IMR-90 (cell line): ENCODE results near the gene AP1S1. TPM values are rescaled to one million over a fixed set of nuclear protein-coding genes. Genes with fewer than 3 reads are reported as not detected.

Source experiments
- ATAC-seq: fragments of 200-7000 bp; cut with Tn5 transposase; 2 replicates; pipeline ENCODE4 v1.9.1; 2020; ENCODE audit warnings: low read depth, mild to moderate bottlenecking, moderate library complexity
- BruUV-seq: library from RNA; stranded (reverse); fragments of 400-500 nt; replicated peaks from 2 replicates; lab custom pipeline; 2021; lab: Mats Ljungman, UMichigan
- CTCF ChIA-PET: fragments of 300-600 bp; formaldehyde crosslinking; extraction: SDS; loops from one replicate; lab custom pipeline; 2021; ENCODE audit warnings: antibody characterized with exemption; lab: Yijun Ruan, JAX
- POLR2A ChIA-PET: fragments of 300-600 bp; sonication (Branson Sonifier 250); formaldehyde crosslinking; loops from one replicate; lab custom pipeline; 2022; ENCODE audit warnings: antibody characterized with exemption; ENCODE audit not compliant: unreplicated experiment; lab: Charles Lee
- DNase-seq: peaks from one replicate; pipeline ENCODE4 v3.0.0; 2013
- H2AFZ ChIP-seq: replicated peaks from 2 replicates; pipeline ENCODE3; 2013; ENCODE audit warnings: low read length, mild to moderate bottlenecking; ENCODE audit not compliant: poor library complexity
- H2AK5ac ChIP-seq: 2 replicates; pipeline ENCODE4 v1.6.1; 2013; ENCODE audit warnings: low read depth, low read length, inconsistent platforms
- H2AK9ac ChIP-seq: replicated peaks from 2 replicates; pipeline ENCODE3; 2013; ENCODE audit warnings: mild to moderate bottlenecking, low read depth, low read length, moderate library complexity; ENCODE audit not compliant: poor library complexity
- H2BK120ac ChIP-seq: 2 replicates; pipeline ENCODE4 v1.6.1; 2013; ENCODE audit warnings: low read depth, low read length, inconsistent platforms
- H2BK15ac ChIP-seq: 3 replicates; pipeline ENCODE4 v1.6.1; 2013; ENCODE audit warnings: low read depth, low read length, inconsistent platforms
- H2BK20ac ChIP-seq: 2 replicates; pipeline ENCODE4 v1.6.1; 2013; ENCODE audit warnings: low read depth, mild to moderate bottlenecking, inconsistent platforms, low read length, moderate library complexity
- H2BK5ac ChIP-seq: 2 replicates; pipeline ENCODE4 v1.6.1; 2013; ENCODE audit warnings: mild to moderate bottlenecking, low read depth, low read length, inconsistent platforms; ENCODE audit not compliant: poor library complexity, severe bottlenecking
- H3K14ac ChIP-seq: replicated peaks from 2 replicates; pipeline ENCODE4 v1.6.1; 2013; ENCODE audit warnings: low read depth, low read length, inconsistent platforms
- H3K18ac ChIP-seq: 2 replicates; pipeline ENCODE4 v1.6.1; 2013; ENCODE audit warnings: low read depth, low read length, control low read depth
- H3K23ac ChIP-seq: 2 replicates; pipeline ENCODE4 v1.6.1; 2013; ENCODE audit warnings: low read depth, low read length, inconsistent platforms
- H3K27ac ChIP-seq: 2 replicates; pipeline ENCODE4 v1.5.1; 2013; ENCODE audit warnings: mild to moderate bottlenecking, control low read depth, low read length; ENCODE audit not compliant: insufficient read depth
- H3K27me3 ChIP-seq: 2 replicates; pipeline ENCODE4 v1.6.1; 2013; ENCODE audit warnings: low read length; ENCODE audit not compliant: control insufficient read depth, insufficient read depth
- H3K36me3 ChIP-seq: 2 replicates; pipeline ENCODE4 v1.6.1; 2013; ENCODE audit warnings: low read length, mixed read lengths; ENCODE audit not compliant: control insufficient read depth, insufficient read depth
- H3K4ac ChIP-seq: 2 replicates; pipeline ENCODE4 v1.6.1; 2013; ENCODE audit warnings: low read depth, low read length, inconsistent platforms
- H3K4me1 ChIP-seq: 2 replicates; pipeline ENCODE4 v1.6.1; 2013; ENCODE audit warnings: low read length, mixed read lengths; ENCODE audit not compliant: control insufficient read depth, insufficient read depth
- H3K4me2 ChIP-seq: 2 replicates; pipeline ENCODE4 v1.6.1; 2013; ENCODE audit warnings: low read depth, mild to moderate bottlenecking, control low read depth, low read length, moderate library complexity
- H3K4me3 ChIP-seq: 2 replicates; pipeline ENCODE4 v1.5.1; 2013; ENCODE audit warnings: low read depth, mild to moderate bottlenecking, control low read depth, low read length, moderate library complexity; ENCODE audit not compliant: insufficient read depth
- H3K56ac ChIP-seq: 2 replicates; pipeline ENCODE4 v1.6.1; 2013; ENCODE audit warnings: low read length, inconsistent platforms; ENCODE audit not compliant: insufficient read depth; ENCODE audit errors: extremely low read depth
- H3K79me1 ChIP-seq, 2 experiments: 2 replicates each; pipeline ENCODE4 v1.6.1; 2013; ENCODE audit warnings: low read length in 2 of 2, inconsistent platforms in 1 of 2, low read depth in 1 of 2
- H3K9ac ChIP-seq: 2 replicates; pipeline ENCODE4 v1.6.1; 2013; ENCODE audit warnings: low read depth, low read length, control low read depth
- H3K9me1 ChIP-seq: 2 replicates; pipeline ENCODE4 v1.6.1; 2013; ENCODE audit warnings: low read length, inconsistent platforms; ENCODE audit not compliant: insufficient read depth
- H3K9me3 ChIP-seq: 2 replicates; pipeline ENCODE4 v1.6.1; 2013; ENCODE audit warnings: low read length; ENCODE audit not compliant: control insufficient read depth, insufficient read depth
- H4K20me1 ChIP-seq: 2 replicates; pipeline ENCODE4 v1.6.1; 2013; ENCODE audit warnings: low read length, inconsistent platforms; ENCODE audit not compliant: insufficient read depth
- H4K5ac ChIP-seq: 2 replicates; pipeline ENCODE4 v1.6.1; 2013; ENCODE audit warnings: mild to moderate bottlenecking, low read depth, low read length, control low read depth
- H4K8ac ChIP-seq, 2 experiments: 2 replicates each; pipeline ENCODE4 v1.6.1; 2013; ENCODE audit warnings: low read depth in 2 of 2, low read length in 2 of 2, control low read depth in 1 of 2, inconsistent platforms in 1 of 2
- H4K91ac ChIP-seq: 2 replicates; pipeline ENCODE4 v1.6.1; 2013; ENCODE audit warnings: low read depth, low read length, inconsistent platforms; ENCODE audit not compliant: insufficient read depth
- CHD1 ChIP-seq: IDR thresholded peaks from 2 replicates; pipeline ENCODE4 v1.6.1; 2012; ENCODE audit warnings: low read depth, low read length, improper control_type of control experiment
- MAZ ChIP-seq: IDR thresholded peaks from 2 replicates; pipeline ENCODE4 v1.6.1; 2012; ENCODE audit warnings: low read depth, mild to moderate bottlenecking, low read length, improper control_type of control experiment, moderate library complexity, borderline replicate concordance
- POLR2A ChIP-seq: IDR thresholded peaks from 2 replicates; pipeline ENCODE4 v1.6.1; 2012; ENCODE audit warnings: mild to moderate bottlenecking, low read depth, low read length
- WGBS, 2 experiments: methylation state at CpG; one replicate each; pipeline versions ENCODE4 v1.1.5 to v1.1.7; 2013; ENCODE audit warnings: missing lambda C conversion rate in 2 of 2; ENCODE audit not compliant: insufficient read length in 1 of 2; ENCODE audit errors: extremely low coverage in 2 of 2; 5-methylcytosine and 5-hydroxymethylcytosine counted together
- dilution Hi-C: fragments of 300-500 bp; cut with HindIII; formaldehyde crosslinking; loops from one replicate; pipeline ENCODE4 v1.14.3; 2018; ENCODE audit warnings: low sequenced_read_pairs; ENCODE audit not compliant: unreplicated experiment
- in situ Hi-C: fragments of 300-500 bp; cut with MboI; formaldehyde crosslinking; loops from 3 replicates; pipeline ENCODE4 v1.14.3; 2019; ENCODE audit warnings: low sequenced_read_pairs, inconsistent platforms, mixed read lengths
- intact Hi-C: fragments of 100-400 bp; cut with micrococcal nuclease; formaldehyde crosslinking; loops from 2 replicates; pipeline ENCODE4 v1.10.0; 2022
- polyA plus RNA-seq, 3 experiments: library from polyadenylated mRNA; depleted of rRNA; stranded (reverse); fragments of >200 nt; gene quantifications; 2 replicates each; pipeline ENCODE4 v1.2.3, GENCODE V29; 2012; ENCODE audit warnings: low replicate concordance in 1 of 3
- total RNA-seq: library from RNA; depleted of rRNA; stranded (reverse); fragments of >200 nt; gene quantifications from 2 replicates; pipeline ENCODE4 v1.2.3, GENCODE V29; 2012
- TF ChIP-seq, protein P1 (sequence below): fragments of 150-350 bp; IDR thresholded peaks from 2 replicates; pipeline ENCODE4 v1.6.1; 2017; ENCODE audit warnings: mild to moderate bottlenecking, antibody characterized with exemption, low read length, low read depth

The AP1S1 gene
- total and polyA plus RNA-seq, 2 of the 4 experiments (the other 2 are of a cell fraction), result 187 to 295 TPM

DNA sequence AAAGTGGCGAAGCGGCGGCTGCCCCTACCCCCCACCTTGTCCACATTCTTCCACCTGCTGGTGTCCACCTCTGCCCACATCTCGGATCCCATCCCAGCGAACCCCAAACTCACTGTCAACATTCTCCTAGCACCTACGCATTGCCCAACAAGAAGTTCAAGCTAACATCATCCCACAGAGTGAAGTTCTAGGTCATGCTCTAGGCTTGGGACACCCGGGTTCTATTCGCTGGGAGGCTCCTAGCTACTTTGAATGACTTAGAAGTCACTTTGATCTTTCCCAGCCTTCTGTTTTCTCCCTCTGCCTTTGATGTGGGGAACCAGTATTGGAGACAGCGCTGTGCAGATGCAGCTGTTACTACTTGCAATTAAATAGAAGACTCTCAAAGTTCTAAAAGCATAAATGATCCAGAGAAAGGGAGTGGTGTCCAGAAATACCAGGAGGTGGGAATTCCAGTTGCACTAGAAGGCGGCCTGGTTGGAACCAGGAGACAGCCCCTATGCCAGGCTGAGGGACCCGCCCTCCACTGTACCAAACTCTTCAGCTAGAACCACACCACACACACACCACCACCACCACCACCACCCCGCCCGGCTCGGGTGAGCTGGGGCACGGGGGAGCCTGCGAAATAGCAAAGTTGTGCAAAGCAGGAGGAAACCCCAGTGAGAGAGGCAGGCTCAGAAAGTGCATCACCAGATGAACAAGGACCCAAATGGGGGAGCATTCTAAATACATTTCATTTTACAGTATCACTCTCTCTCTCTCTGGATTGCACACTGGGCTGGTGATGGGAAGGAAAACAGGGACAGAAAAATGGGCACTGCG lies 16.6 kb downstream of the AP1S1 start:
- H4K5ac ChIP-seq, result no peak overlapping the region
- ChIA-PET CTCF (interaction anchor here (0.6 to 1.9 kb wide), 3 partner anchors 22 to 1164 kb away, joined by 3 to 6 read pairs (median 3); no protein-coding TSS in a partner anchor), POLR2A (no interaction called here)
- peaks cover 73% of the 10 kb centered on the region for H3K27me3 ChIP-seq
- H2AFZ ChIP-seq, result no peak overlapping the region
- H3K14ac ChIP-seq, result no peak overlapping the region
- peaks cover 14% of the 10 kb centered on the region for H3K9me1 ChIP-seq
- no peak overlapping the region for H3K9ac ChIP-seq
- H3K4me1 ChIP-seq, result peaks cover 18% of the 10 kb centered on the region
- no peak overlapping the region for H2AK5ac ChIP-seq
- H3K4me2 ChIP-seq, result no peak overlapping the region
- no peak overlapping the region for H2BK15ac ChIP-seq
- H2BK5ac ChIP-seq, result no peak overlapping the region
- DNase-seq, result no peak
- dilution Hi-C loops, result no loop called here
- WGBS, 2 experiments, result 0% methylated on average over 6 of the region's 17 CpGs; no CpG with 5 or more reads in 1 of the 2 experiments
- H3K4me3 ChIP-seq, result no peak overlapping the region
- no peak overlapping the region for H2BK20ac ChIP-seq
- H3K4ac ChIP-seq, result no peak overlapping the region
- no TSS peak for BruUV-seq
- no peak overlapping the region for H3K18ac ChIP-seq
- H2BK120ac ChIP-seq, result no peak overlapping the region
- H3K9me3 ChIP-seq, result peaks cover 2% of the 10 kb centered on the region; the same call in 1 of the 2 replicates
- ATAC-seq, result no peak
- intact Hi-C loops, result no loop called here
- H2AK9ac ChIP-seq, result no peak overlapping the region
- TF ChIP-seq CHD1 (no peak), MAZ (no peak), POLR2A (no peak)
- TF ChIP-seq, protein P1, sequence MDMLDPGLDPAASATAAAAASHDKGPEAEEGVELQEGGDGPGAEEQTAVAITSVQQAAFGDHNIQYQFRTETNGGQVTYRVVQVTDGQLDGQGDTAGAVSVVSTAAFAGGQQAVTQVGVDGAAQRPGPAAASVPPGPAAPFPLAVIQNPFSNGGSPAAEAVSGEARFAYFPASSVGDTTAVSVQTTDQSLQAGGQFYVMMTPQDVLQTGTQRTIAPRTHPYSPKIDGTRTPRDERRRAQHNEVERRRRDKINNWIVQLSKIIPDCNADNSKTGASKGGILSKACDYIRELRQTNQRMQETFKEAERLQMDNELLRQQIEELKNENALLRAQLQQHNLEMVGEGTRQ, result no peak
- H4K91ac ChIP-seq, result no peak overlapping the region
- no peaks in the 10 kb centered on the region for H3K36me3 ChIP-seq
- H3K23ac ChIP-seq, result no peak overlapping the region
- H3K27ac ChIP-seq, result no peak overlapping the region
- in situ Hi-C loops, result no loop called here
- H3K56ac ChIP-seq, result no peak overlapping the region
- no peaks in the 10 kb centered on the region; the same call in 1 of the 2 replicates for H4K20me1 ChIP-seq
- no peak overlapping the region for H4K8ac ChIP-seq
- peaks cover 0 to 3% of the 10 kb centered on the region in 2 experiments; a peak in 1 of 4 replicates for H3K79me1 ChIP-seq
